Neural cell (in vitro differentiated cells): ENCODE measurements around the gene SLC12A1.

Source experiments
- CTCF ChIP-seq: fragments of 450-650 bp; IDR thresholded peaks from 2 replicates; pipeline ENCODE4 v1.5.1; 2014; ENCODE audit warnings: antibody characterized with exemption, mild to moderate bottlenecking, moderate library complexity; ENCODE audit not compliant: poor library complexity, severe bottlenecking
- EP300 ChIP-seq: fragments of 450-650 bp; conservative IDR thresholded peaks from 2 replicates; pipeline ENCODE4 v1.6.1; 2014; ENCODE audit warnings: antibody characterized with exemption, mild to moderate bottlenecking, moderate library complexity; ENCODE audit not compliant: poor library complexity, severe bottlenecking
- EZH2 ChIP-seq: fragments of 200-600, 300-800 bp; shearing (Covaris generic), sonication (generic); IDR thresholded peaks from 2 replicates; pipeline ENCODE4 v1.6.1; 2014; ENCODE audit warnings: antibody characterized with exemption, low read length, borderline replicate concordance, mild to moderate bottlenecking; ENCODE audit not compliant: insufficient read depth, poor library complexity, severe bottlenecking
- POLR2AphosphoS5 ChIP-seq: IDR thresholded peaks from 2 replicates; pipeline ENCODE4 v1.6.1; 2012
- RAD21 ChIP-seq: fragments of 450-650 bp; conservative IDR thresholded peaks from 2 replicates; pipeline ENCODE4 v1.6.1; 2014; ENCODE audit warnings: antibody characterized with exemption, mild to moderate bottlenecking, moderate library complexity
- REST ChIP-seq: IDR thresholded peaks from 2 replicates; pipeline ENCODE4 v1.6.1; 2012; ENCODE audit warnings: borderline replicate concordance
- TAF1 ChIP-seq: IDR thresholded peaks from 2 replicates; pipeline ENCODE4 v1.6.1; 2012; ENCODE audit warnings: low read depth

GRCh38 chr15:48297668-48298067, 91.6 kb downstream of the SLC12A1 start:
- TF ChIP-seq CTCF: no peak
- TF ChIP-seq EZH2: no peak
- TF ChIP-seq REST: no peak
- TF ChIP-seq EP300: no peak
- no peak for TF ChIP-seq TAF1
- TF ChIP-seq RAD21: no peak
- no peak for TF ChIP-seq POLR2AphosphoS5
